ENCODE results near the gene BRSK2. TPM values are rescaled to one million over a fixed set of nuclear protein-coding genes. Genes with fewer than 3 reads are reported as not detected.

BRSK2 gene
- polyA plus RNA-seq, 1 experiment = 0.28 TPM

DNA sequence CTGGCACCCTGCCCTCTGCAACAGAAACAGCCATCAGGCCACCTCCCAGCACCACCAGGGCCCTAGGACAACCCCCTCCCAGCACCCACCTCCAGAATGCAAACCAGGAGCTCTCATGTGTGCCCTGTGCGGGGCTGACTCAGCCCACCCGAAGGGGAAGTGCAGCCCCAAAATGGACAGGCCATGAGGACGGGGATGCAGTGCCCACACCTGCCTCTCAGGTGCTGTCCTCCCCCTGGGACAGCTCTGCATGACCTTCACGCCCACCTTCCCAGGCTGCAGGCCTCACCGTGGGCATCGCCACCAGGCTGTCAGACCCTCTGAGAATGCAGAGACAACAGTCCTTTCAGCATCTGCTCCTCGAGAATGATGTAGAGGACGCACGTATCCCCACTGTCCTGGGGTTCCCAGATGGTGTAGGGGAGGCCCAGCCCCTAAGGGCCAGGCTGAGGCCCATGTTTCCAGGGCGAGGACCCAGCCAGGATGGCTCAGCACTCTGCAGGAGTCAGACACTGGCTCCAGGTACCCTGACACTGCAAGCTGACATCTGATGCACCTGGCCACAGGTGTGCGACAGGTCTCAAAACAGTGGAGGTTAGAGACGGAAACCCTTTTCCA, 83.4 kb downstream of the BRSK2 start:
- TF ChIP-seq, protein P1, sequence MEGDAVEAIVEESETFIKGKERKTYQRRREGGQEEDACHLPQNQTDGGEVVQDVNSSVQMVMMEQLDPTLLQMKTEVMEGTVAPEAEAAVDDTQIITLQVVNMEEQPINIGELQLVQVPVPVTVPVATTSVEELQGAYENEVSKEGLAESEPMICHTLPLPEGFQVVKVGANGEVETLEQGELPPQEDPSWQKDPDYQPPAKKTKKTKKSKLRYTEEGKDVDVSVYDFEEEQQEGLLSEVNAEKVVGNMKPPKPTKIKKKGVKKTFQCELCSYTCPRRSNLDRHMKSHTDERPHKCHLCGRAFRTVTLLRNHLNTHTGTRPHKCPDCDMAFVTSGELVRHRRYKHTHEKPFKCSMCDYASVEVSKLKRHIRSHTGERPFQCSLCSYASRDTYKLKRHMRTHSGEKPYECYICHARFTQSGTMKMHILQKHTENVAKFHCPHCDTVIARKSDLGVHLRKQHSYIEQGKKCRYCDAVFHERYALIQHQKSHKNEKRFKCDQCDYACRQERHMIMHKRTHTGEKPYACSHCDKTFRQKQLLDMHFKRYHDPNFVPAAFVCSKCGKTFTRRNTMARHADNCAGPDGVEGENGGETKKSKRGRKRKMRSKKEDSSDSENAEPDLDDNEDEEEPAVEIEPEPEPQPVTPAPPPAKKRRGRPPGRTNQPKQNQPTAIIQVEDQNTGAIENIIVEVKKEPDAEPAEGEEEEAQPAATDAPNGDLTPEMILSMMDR (IDR thresholded peaks at IDR 0.05; ENCODE audit: insufficient read depth, low read depth, low read length) = no peak
- H3K4me3 ChIP-seq (ENCODE audit: low read depth, low read length) = no peak overlapping the region
- ChIA-PET CTCF (no interaction called here), POLR2A (no interaction called here)
- peaks cover 16% of the 10 kb centered on the region for H3K36me3 ChIP-seq (ENCODE audit: control insufficient read depth, insufficient read depth, low read length)
- no peak for DNase-seq (ENCODE audit: low read depth)
- no peaks in the 10 kb centered on the region for H3K27me3 ChIP-seq (ENCODE audit: control insufficient read depth, insufficient read depth, low read length)

- no peak for DNase-seq (ENCODE audit: low read depth)
- Histone ChIP-seq H3K36me3 (ENCODE audit: control insufficient read depth, insufficient read depth, low read length) (peaks cover 18% of the 10 kb centered on the region), H3K27me3 (ENCODE audit: control insufficient read depth, insufficient read depth, low read length) (no peaks in the 10 kb centered on the region), H3K4me3 (ENCODE audit: low read depth, low read length) (no peak overlapping the region)
- POLR2A ChIA-PET = no interaction called here
- TF ChIP-seq, protein P1 (IDR thresholded peaks at IDR 0.05; ENCODE audit: insufficient read depth, low read depth, low read length) = no peak
- CTCF ChIA-PET = no interaction called here
Observed at GRCh38 chr11:1473786-1474185, 84.1 kb downstream of the BRSK2 start.

- TF ChIP-seq, protein P1 (IDR thresholded peaks at IDR 0.05; ENCODE audit: insufficient read depth, low read depth, low read length) = no peak
- Histone ChIP-seq H3K36me3 (ENCODE audit: control insufficient read depth, insufficient read depth, low read length) (peaks cover 21% of the 10 kb centered on the region), H3K4me3 (ENCODE audit: low read depth, low read length) (no peak overlapping the region), H3K27me3 (ENCODE audit: control insufficient read depth, insufficient read depth, low read length) (no peaks in the 10 kb centered on the region)
- CTCF ChIA-PET = no interaction called here
- POLR2A ChIA-PET = no interaction called here
- no peak for DNase-seq (ENCODE audit: low read depth)
Observed at GRCh38 chr11:1475841-1476240, 86.1 kb downstream of the BRSK2 start.

- H3K36me3 ChIP-seq (ENCODE audit: control insufficient read depth, insufficient read depth, low read length) = peaks cover 21% of the 10 kb centered on the region
- no peak for DNase-seq (ENCODE audit: low read depth)
- CTCF ChIA-PET = no interaction called here
- POLR2A ChIA-PET = no interaction called here
- H3K27me3 ChIP-seq (ENCODE audit: control insufficient read depth, insufficient read depth, low read length) = no peaks in the 10 kb centered on the region
- TF ChIP-seq, protein P1 (IDR thresholded peaks at IDR 0.05; ENCODE audit: insufficient read depth, low read depth, low read length) = no peak
- H3K4me3 ChIP-seq (ENCODE audit: low read depth, low read length) = no peak overlapping the region
Observed at GRCh38 chr11:1476940-1477736, 87.4 kb downstream of the BRSK2 start.

- TF ChIP-seq, protein P1 (IDR thresholded peaks at IDR 0.05; ENCODE audit: insufficient read depth, low read depth, low read length) = no peak
- no peak for DNase-seq (ENCODE audit: low read depth)
- no peak overlapping the region for H3K4me3 ChIP-seq (ENCODE audit: low read depth, low read length)
- CTCF ChIA-PET = no interaction called here
- POLR2A ChIA-PET = no interaction called here
- H3K36me3 ChIP-seq (ENCODE audit: control insufficient read depth, insufficient read depth, low read length) = peaks cover 20% of the 10 kb centered on the region
- H3K27me3 ChIP-seq (ENCODE audit: control insufficient read depth, insufficient read depth, low read length) = no peaks in the 10 kb centered on the region
Observed at GRCh38 chr11:1478011-1478410, 88.3 kb downstream of the BRSK2 start.
